ENCODE data around the gene MAGI2.
"Not testable (repeated sequence)": the region's sequence is repeated elsewhere in the genome, so short reads cannot be mapped to it uniquely, and the experiment has no call there.

MAGI2 gene

DNA sequence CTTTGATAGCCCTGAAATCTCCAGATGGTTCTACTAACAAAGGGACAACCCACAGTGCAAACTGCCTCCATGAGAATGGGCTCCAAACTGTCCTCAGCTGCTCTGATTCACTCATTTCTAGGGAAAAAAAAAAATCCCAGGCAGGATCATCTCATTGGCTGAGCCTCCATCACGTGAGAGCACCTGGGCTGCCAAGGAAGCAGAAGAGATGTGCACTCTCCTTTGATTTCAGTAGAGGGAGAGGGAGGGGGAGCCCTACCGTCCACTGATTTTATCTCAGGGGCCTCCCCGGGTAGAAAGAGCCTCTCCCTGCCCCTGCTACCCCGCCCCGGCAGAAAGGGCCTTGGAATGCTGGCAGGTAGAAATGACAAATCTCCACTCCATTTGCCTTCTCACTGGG, 929.5 kb downstream of the MAGI2 start:
- DNase-seq = no peak

GRCh38 chr7:78521961-78522360, 931.5 kb downstream of the MAGI2 start:
- no peak for DNase-seq

DNA sequence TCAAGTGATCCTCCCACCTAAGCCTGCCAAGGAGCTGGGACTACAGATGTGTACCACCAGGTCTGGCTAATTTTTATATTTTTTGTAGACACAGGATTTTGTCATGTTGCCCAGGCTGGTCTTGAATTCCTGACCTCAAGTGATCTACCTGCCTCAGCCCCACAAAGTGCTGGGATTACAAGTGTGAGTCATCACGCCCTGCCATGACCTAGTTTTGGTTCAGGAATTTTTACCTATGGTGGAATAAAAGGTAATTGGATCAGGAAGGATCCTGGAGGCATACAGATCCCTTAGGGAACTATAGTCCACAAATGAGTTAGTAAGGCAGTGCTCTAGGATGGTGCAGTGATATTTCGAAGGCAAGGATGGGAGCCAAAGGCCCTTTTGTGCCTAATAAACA, 937.0 kb downstream of the MAGI2 start:
- DNase-seq = no peak

- no peak for DNase-seq
These were observed 938.8 kb downstream of the MAGI2 start for GRCh38 chr7:78514634-78515033.

- peak in 1 of 2 experiments; percentile 16 for DNase-seq
These were observed 942.8 kb downstream of the MAGI2 start for GRCh38 chr7:78510580-78511188.

DNA sequence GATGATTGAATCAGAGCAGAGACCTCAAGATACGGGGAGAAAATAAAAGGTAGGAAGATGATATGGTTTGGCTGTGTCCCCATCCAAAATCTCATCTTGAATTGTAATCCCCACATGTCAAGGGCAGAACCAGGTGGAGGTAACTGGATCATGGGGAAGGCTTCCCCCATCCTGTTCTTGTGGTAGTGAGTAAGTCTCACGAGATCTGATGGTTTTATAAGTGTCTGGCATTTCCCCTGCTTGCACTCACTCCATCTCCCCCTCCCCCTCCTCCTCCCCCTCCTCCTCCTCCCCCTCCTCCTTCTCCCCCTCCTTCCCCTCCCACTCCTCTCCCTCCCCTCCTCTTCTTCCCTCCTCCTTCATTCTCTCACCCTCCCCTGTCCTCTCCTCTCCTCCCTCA, 950.2 kb downstream of the MAGI2 start:
- DNase-seq = not testable (repeated sequence)

GRCh38 chr7:78501064-78501463, 952.4 kb downstream of the MAGI2 start:
- DNase-seq = no peak

GRCh38 chr7:78499971-78500370, 953.5 kb downstream of the MAGI2 start:
- no peak for DNase-seq

GRCh38 chr7:78499283-78499682, 954.2 kb downstream of the MAGI2 start:
- no peak for DNase-seq

GRCh38 chr7:78497728-78498427, 955.6 kb downstream of the MAGI2 start:
- DNase-seq = no peak

GRCh38 chr7:78496096-78496630, 957.3 kb downstream of the MAGI2 start:
- no peak for DNase-seq

- DNase-seq = no peak
These were observed 960.1 kb downstream of the MAGI2 start for GRCh38 chr7:78493401-78493800.

GRCh38 chr7:78492146-78492545, 961.3 kb downstream of the MAGI2 start:
- no peak for DNase-seq

GRCh38 chr7:78490524-78490923, 962.9 kb downstream of the MAGI2 start:
- no peak for DNase-seq

DNA sequence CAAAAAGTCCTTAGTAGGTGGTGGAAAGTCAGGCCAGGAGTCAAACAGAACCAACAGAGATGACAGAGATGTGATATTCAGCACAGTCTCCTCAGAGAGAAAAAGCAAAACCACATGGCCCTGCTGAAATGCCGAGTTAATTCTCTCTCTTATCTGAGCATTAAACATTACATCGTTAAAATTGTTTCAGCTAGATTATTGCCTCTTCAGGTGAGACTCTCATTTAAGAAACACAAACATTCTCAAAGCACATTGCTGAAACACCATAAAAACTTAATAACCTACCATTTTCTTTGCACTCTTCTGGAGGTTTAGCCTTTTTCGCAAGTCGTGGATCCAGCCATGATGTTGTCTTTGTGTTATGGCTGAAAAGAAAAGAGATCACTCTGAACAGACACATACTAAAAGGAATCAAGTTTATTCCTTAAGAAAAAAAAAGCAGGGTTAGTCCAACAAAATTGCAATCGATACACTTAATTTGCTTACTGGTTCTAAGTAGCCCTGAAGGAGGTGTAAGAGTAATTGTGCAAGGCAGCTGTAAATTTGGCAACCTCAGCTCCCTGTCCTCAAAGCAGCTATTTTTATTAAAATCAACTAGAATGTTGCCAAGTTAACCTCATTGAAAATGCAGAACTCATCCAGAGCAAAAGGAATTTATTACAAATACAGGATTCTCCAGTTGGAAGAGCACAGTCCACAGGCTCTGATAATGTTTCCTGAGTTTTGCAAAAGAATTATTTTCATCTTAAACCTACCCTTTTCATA, 963.8 kb downstream of the MAGI2 start:
- no peak for DNase-seq

- no peak for DNase-seq
These were observed 966.0 kb downstream of the MAGI2 start for GRCh38 chr7:78487464-78487863.

DNA sequence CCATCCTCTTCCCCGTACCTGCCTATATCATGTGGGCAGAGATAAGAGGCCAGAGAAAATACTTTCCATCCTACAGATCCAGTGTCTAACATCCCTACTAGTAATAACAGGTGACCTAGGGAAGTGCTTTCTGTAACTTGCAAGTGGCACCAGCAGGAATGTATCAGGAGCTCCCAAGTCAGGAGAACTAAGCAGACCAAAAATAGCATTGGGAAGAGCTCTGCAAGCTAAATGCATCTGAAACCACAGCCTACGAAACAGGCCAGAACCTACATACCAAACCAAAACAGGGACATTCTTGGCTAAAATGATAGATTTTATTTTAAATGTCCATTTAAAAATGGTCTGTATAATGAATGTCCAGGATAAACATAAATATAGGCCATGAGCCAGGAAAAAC, 974.1 kb downstream of the MAGI2 start:
- DNase-seq = no peak

DNA sequence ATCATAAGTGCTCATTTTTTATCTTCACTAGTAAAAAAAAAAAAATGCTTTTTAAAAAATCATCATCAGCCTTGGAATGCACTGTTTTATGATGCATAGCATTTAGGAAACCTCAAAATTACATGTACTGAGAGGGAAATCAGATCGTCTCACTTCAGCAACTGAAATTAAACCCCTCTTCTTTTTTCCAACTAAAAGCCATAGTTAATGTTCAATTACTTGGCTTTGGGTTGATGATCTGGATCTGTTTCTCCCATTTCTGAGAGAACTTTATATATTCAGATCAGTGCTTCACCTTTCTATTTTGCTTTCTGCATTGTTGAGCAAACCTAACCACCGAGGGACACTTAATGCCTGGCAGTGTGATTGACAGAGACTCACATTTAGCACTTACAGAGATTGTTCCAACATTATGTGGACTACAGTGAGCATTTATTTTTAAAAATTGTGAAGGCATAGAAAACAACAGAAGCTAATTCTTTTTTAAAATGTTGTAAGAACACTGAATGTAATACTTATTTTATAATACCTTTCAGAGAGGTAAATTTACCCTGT, 976.5 kb downstream of the MAGI2 start:
- no peak for DNase-seq

DNA sequence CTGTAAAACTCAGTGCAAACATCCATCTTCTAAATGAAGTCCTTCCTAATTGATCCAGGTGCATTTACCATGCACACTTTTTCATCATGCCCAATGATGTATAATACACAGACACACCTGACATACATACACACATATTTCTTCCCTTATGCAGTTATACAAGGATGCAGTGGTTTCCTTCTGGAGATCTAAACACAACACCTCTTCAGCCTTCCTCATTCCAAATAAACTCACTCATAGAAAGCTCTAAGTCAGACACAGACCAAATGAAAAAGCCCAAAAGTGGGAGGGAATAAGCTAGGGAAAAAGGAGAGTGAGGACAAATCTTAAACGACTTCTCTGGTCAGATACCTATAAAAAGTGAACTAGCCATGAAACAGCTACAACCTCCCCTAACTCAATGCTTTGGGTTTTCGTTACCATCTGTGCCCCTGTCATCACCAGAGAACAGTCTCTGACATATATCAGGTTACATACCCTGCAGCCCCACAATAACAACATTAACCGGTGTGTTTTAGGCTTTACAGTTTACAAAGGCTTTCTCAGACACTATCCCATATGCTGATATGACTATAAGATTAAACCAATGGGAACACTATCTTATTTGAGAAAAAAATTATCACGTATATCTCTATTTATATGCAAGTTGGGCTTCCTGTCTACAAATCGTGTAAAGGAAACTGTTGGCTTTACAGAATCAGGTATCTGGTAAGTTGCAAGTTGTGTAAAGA, 979.7 kb downstream of the MAGI2 start:
- DNase-seq = no peak

- DNase-seq = no peak
These were observed 980.4 kb downstream of the MAGI2 start for GRCh38 chr7:78473021-78473420.

DNA sequence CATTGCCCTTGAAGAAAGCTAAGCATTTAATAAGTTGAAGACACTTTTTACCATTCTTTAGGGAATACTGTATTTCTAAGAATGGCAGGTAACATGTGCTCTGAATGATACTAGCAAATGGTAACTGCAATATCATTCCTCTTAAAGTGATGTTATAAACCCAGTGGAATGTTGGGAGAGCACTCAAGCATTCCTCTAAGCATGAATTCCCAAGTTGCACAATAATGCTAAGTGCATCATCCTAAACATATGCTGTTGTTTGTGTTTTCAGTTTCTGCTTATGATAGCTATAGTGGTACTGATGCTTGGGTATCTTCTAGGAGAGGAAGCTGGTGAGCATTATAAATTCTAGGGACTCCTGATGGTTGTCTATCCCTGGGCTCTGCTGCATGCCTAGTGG, 980.9 kb downstream of the MAGI2 start:
- no peak for DNase-seq

DNA sequence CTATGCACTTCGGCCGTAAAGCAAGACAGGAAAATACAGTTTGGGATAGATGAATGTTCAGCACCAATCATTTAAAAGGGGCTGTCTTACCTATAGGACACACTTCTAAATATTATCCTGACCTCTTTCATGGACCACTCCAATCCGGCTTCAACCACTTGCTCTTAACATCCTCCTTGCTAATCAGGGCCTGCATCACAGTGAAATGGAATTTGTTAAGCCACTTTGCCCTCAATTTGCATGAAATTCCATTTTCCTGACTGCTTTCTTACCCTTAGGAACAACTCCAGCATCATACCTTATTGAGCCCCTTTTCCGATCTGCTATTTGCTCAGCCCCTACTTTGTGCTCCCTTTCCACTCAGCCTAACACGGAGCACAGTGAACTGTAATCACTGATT, 987.6 kb downstream of the MAGI2 start:
- DNase-seq = no peak

DNA sequence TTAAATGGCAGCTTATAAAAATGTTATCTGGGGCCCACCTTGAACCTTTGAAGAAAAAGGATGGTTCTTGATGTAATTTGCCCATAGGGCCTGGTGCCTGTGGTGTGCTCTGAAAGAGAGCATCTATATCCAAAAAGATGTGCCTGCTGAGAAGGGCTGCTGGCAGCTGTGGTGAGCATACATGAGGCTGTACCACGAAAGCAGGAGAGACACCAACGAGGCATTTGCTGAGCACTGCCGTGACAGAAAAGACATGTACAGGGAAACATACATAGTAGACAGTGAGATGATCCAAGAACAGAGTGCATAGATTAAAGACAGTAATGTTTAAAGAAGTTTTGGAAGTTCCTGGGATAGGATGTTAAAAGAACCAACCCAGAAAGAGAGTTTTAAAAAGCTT, 990.4 kb downstream of the MAGI2 start:
- no peak for DNase-seq

Measured in SW 1271 (cell line).